HG03442 (cell line): ENCODE measurements around the gene GMEB2.

Experiments used
- ATAC-seq: cut with Tn5 transposase; IDR thresholded peaks from one replicate; pipeline ENCODE4 v1.9.1; 2021; ENCODE audit warnings: mild to moderate bottlenecking, moderate library complexity; ENCODE audit not compliant: unreplicated experiment

The GMEB2 gene

DNA sequence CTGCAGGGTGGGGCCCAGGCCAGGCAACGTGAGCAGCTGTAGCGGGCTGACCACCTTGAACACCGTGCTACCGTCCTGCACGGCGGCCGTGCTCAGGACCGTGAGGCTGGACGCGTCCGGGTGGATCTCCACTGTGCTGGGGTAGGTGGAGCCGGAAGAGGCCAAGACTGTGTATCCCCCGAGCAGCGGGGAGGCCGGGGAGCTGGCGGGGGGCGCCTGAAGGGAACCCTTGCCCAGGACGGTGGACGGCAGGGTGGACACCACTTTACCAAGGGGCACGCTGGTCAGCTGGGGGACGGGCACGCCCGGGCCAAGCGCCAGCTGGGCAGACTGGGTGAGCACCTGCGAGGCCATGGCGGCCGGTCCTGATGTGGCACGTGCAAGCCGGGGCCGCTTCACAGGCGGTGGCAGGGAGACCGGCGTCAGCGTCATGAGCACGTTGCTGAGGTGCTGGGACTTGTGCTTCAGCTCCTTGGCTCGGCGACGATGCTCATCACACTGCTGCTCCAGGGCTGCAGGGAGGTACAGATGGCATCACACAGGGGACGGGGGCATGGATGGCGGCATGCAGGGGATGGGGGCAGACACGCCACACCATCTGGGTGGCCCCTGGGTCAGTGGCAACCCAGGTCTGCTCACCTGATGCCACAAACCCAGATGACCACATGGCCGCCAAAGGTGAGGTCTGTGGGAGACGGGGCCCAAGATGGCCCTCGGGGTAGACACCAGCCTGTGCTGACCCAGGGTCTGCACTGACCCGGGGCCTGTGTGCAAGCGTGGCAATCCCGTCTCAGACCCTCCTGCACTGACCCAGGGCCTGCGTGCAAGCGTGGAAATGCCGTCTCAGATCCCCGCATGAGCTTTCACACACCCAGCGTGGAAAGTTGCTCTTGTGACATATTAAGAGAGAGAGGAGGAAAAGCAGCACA lies 36.4 kb downstream of the GMEB2 start:
- ATAC-seq, result no peak

DNA sequence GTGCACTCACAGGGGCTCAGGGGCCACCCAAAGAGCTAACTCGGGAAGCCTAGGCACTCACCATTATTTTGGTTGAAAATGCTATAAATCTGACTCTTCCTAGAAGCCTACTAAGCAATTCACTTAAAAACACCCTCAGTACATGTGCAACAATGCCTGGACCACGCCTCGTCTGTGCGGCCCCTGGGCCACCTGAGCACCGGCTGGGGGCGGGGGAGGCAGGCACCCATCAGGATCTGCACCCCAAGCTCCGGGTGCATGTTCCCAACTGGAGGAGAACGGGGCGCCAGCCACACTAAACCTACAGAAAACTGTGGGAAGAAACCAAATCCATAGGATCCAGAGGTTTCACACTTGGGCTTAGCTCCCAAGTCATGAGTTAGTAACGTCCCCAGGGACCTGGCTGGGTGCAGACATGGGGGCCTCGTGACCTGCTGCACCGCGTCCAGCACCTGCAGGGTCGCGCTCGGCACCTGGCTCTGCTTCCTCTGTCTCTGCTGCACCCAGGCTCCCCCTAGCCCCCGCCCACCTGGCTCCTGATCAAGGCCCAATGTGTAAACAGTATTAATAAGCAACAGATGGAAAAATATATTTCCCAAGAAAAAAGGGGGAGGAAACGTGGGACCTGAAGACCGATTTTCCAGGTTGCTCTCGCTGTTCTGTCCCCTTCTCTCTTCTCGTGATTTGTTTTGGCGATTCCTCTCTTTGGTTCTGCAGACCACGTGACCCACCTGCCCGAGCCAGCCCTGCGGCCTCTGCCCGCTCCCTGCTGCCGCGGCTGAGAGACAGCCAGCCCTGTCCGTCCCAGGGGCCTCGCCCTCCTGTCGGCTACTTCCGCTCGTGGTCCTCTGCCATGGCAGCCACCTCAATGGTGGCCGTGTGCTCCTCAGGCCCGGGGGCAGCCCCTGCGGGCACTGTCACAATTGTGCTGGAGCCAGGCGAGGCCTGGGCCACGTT lies 37.4 kb downstream of the GMEB2 start:
- no peak for ATAC-seq

DNA sequence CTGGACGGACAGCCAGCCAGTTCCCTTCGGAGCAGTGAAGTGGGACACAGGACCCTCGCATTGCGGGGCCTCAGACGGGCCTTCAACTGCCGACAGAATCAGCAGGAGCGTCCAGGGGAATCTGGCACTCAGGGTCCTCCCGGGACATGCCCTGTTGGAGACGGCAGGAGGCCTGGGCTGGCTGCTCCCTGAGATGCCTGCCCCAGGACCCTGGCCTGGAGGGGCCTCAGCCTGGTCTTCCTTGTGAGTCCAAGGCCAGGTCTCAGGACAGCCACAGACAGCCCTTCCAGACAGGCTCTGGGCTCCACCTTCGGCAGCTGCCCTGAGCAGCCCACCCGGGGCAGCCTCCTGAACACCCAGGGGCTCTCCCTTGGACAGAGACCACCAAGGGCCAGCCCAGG lies 38.3 kb downstream of the GMEB2 start:
- no peak for ATAC-seq

DNA sequence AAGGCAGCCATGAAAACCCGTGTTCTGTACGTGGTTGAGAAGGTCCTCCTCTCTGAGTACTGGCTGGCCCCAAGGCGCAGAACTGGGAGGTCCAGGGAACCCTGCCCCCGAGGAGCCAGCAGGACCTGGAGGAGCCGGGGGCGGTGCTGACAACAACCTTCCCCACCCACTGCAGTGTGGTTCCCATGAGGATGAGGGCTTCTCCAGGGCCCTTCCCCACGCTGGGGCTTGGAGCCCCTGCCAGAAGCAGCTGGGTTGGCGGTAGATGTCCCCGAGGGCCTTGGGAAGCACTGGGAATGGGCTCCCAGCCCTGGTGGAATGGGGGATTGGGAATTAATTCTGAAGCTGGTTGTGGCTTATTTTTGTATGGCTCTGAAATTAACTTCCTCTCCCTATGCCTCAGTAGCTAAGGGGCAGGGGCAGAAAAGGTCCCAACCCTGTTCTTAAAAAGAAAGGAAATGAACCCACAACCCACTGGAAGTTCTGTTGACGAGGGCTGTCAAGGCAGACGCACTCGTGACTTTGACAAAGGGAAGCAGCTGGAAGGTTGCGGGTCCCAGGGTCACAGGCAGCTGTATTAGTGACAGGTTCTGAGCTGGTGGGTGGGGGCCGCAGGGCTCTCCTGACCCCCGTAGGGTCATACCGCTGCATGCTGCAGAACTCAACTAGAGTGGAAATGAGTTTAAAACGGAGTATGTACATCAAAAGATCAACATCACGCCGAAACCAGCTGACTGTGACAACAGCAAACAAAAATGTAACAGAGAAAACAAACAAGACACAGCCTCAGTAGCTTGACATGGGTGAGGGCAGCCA lies 38.9 kb downstream of the GMEB2 start:
- no peak for ATAC-seq

DNA sequence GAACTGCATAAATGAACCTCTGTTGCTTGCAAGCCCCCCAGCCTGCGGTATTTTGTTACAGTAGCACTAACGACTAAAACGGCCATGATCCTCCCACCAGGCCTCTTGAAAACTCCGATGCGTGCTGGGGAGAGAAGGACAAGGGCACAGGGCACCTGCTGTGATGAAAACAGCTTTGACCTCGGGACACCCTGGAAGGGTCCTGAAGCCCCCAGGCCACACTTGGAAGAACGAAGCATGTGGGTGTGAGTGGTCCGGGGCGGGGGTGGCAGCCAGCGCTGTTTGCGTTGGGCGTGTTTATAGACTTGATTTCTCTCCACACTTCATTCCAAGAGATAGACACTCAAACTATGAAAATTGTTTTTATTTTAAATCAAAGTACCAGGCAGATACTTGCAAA lies 39.6 kb downstream of the GMEB2 start:
- no peak for ATAC-seq

DNA sequence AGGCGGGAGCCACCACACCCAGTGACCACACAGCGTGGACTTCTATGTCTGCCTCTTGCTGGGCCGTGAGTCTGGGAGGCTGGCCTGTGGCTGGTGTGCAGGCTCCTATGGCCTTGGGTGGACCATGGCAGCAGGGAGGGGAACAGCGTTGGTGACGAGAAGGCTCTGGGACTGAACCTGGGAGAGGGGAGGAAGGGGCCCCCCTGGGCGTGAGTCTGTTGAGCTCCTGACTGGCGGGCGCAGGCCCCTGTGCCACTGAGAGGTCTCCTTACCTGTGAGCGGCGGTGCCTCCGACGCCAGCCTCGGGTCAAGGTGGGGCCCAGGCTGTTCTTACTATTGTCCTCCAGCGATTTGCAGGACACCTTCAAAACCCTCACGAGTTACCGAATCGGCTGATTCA lies 40.1 kb downstream of the GMEB2 start:
- ATAC-seq, result no peak

DNA sequence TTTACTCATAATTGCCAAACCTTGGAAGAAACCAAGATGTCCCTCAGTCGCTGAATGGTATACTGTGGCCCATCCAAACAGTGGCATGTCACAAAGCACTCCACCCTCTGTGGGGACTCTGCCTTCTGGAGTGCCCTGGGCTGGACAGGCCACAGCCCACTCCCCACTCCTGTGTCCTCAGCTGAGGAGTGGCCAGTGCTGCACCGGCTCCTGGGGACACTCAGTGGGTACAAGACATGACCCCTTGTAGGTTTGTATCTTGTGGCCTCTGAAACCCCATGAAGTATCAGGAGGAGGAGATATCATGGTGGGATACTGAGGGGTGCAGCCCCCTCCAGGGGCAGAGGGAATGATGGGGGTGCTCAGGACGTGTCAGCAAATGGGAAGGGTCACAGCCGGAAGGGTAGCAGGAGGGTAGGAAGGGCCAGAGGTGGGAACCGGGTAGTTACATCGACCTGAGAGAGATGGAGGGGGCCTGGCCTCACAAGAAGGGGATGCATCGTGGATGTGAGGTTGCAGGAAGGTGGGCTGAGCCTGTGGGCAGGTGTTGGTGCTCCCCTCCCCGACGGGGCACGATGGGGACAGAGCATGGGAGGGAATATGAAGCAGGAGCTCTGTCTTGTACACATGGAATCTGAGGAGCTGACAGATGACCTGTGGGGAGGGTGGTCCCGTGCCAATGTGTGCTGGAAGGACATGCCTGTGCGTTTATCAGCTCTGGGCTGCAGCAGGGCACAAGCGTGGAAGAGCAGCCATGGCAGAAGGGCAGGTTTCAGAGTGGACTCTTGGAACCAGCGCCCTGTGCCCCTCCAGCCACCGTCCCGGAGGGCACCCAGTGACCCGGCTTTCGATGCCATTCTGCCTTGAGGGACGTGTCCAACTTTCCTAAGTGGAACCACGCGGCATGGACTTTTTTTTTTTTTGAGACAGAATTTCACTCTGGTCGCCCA lies 41.0 kb downstream of the GMEB2 start:
- no peak for ATAC-seq

DNA sequence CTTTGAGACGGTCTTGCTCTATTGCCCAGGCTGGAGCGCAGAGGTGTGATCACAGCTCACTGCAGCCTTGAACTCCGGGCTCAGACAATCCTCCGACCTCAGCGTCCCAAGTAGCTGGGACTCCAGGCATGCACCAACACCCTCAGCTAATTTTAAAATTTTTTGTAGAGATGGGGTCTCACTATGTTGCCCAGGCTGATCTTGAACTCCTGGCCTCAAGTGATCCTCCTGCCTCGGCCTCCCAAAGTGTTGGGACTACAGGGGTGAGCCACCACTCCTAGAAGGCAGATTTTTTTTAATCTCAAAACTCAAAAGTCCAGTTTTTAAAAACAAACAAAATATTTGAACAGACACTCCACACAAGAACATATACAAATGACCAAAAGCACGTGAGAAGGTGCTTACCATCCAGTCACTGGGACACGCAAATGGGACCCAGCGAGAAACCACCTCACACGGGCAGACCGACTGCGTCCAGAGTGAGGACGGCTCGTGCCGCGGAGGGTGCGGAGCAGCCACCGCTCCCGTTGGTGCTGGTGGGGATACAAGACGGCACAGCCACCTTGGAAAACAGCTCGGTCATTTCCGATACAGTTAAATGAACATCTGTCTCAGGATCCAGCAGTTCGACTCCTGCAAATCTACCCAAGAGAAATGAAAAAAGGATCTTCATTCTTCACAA lies 44.4 kb downstream of the GMEB2 start:
- ATAC-seq, result no peak

DNA sequence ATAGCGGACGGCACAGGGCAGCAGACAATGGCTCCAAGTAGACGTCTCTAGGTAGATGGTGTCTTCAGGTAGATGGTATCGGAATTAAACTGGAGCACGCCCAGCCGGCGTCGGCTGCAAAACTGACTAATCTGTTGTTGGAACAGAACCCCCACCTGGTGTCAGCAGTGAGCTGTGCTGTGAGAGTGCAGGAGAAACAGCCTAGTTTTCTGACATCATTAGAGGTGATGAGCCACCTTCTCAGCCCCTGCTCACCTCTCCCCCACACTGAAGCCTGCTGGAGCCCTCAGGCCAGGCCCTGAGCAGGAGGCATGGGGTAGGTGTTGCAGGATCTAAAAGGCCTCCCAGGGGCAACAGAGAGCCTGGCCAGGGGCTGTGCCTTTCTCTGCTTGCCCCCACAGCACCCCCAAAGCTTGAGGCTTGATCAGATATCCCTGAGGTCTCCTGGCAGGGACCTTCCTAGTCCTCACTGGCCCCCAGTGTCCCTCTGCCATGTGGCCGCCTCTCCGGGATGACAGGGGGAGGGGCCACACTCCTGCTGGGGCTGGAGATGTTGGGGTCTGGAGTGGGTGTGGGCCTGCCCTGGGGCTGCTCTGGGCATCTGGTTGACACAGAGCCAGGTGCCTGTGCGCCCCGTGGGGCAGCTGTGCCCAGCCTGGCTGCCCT lies 46.0 kb downstream of the GMEB2 start:
- no peak for ATAC-seq

DNA sequence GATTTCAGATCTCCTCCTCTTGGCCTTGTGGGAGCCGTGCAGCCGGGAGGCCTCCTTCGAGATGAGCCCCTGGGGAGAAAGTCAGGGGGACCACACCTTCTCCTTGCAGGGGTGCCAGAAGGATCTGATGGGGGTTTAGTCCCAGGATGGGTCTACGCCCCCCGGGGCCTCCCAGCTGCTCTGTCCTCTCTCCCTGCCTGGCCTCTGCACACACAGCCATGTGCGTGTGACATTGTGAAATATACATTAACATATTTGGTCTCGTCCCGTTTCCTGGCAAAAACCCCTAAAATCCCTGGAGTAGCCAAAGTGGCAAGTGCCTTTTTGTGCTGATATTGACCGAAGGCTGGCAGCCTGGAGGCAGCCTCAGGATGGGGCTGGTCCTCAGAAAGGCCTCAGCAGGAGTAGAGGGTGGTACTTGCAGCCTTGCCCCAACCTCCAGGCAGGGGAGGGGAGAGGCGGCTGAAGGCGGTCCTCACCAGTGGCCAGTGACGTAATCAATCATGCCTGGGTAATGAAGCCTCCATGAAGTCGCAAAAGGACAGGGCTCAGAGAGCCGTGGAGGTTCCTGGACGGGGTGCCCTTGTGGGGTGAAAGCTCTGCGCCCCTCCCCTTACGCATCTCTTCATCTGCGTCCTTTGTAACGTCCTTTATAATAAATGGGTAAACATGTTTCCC lies 47.7 kb downstream of the GMEB2 start:
- ATAC-seq, result no peak

DNA sequence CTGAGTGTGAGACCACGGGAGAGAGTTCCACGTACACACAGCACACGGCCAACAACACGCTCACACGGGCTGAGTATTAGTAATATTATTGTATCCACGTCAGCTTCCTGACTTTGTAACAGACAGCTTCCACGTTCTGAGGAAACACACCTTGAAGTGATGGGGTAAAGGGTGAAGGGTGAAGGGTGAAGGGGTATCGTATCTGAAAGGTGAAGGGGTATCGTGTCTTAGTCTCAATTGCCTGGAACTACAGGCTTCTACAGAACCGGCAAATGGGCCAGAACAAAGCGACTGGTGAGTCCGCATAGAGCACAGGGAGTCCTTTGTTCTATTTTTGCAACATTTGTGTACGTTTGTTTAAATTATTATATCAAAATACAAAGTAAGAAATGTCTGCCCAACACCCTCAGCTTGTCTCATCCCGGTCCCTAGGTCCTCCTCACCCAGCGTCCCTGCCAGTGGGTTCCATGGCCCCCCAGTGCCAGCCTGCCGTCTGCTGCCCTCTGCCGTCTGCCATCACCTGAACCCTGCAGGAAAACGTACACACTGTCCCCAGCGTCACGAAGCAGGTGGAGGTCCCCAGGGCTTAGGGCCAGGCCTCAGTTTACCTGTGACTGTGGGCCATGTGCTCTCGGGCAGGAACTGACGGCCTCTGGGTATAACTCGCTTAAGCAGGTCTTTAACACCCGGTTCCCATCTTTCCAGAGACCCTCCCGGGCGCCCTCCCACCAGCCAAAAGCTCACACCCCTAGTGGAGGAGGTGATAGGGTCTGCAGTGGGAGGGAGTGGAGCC lies 48.5 kb downstream of the GMEB2 start:
- no peak for ATAC-seq

DNA sequence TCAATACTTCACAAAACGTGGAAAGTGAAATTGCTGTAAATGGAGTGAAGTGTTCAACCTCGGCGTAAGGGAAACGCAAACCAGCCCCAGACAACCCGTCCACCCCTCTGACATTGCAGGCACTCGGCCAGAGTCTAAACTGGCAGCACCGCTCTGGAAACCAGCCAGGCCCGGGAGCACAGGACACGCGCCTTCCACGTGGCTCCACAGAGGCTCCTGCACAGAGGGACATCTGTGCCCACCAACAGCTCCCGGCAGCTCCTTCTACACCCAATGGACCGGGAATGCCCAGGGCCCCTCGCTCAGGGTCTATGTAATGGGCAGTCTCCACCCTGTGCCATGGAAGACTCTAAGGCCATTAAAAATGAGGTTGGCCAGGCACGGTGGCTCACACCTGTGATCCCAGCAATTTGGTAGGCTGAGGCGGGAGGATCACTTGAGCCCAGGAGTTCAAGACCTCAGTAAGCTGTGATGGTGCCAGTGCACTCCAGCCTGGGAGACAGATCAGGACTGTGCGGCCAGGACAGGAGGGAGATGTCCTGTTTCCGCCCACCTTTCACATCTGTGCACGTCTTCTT lies 49.5 kb downstream of the GMEB2 start:
- no peak for ATAC-seq

DNA sequence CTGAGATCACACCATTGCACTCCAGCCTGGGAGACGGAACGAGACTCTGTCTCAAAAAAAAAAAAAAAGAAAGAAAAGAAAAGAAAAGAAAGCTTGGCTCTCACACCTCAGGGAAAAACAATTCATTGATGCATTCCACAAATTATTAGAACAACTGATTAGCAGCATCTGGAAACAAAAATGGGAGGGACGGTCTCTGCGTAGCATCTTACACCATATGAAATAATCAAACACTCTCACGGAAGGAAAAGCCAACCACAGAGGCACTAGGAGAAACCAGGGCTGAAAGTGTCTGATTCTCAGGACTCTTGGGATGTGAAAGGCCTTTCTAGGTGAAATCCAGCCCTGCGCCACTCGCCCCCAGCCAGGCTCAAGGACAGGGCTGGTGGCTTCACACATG lies 50.6 kb downstream of the GMEB2 start:
- ATAC-seq, result no peak

DNA sequence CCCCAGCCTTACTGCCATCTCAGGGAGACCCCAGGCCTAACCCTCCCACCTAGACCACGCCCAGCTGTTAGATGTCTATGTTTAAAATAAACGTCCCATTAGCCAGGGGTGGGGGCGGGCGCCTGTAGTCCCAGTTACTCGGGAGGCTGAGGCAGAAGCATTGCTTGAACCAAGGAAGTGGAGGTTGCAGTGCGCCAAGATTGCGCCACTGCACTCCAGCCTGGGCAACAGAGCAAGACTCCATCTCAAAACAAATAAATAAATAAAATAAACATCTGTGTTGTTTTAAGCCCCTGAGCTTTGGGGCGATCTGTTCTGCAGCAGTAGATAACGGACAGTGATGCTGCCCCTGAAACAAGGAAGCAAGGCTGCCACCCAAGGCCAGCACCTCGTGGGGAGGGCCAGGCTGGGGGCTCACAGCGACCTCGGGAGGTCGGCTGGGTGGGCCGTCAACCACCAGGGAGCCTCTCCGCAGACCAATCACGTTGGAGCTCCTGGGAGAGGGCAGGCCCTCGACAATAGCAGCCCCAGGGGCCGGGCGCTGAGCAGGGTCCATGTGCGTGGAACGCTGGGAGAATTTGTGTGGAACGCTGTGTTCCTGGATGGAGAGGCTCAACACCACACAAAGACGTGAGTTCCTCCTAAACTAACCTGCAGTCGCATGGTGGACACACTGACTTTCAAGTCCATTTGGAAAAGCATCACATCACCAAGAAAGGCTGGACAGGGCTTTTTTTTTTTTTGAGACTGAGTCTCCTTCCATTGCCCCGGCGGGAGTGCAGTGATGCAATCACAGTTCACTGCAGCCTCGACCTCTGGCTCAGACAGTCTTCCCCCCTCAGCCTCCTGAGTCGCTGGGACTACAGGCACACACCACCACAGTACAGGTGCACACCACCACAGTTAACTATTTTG lies 51.8 kb downstream of the GMEB2 start:
- ATAC-seq, result no peak

DNA sequence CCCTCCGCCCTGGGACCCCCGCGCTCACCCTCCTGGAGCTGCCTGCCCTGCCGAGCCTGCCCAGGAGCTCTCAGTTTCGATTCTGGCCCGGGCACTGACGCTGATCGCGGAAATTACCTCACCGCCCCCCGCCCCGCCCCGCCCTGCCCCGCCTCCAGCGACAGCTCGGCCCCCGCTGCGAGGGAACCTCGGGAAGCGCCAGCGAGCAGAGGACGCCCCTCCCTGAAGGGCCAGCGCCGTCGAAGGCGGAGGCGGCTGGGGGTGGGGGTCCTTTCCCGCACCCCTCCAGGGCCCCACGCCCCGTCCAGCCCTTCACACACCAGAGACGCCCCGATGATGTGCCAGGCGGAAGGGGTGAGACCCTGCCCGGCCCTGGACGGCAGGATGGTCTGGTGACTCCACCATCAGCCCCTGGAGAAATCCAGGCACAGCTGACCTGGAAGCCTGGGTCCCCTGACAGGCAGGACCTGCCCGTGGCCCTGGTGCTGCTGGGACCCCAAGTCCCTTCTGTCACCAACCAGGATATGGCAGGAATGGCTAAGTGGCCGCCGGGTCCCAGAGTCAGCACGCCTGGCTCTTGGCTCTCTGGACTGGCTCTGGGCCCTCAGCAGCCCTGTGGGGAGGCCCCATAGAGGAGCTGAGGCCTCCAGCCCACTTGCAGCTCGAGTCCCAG lies 52.6 kb downstream of the GMEB2 start, which contains the start of gene HELZ2:
TSS of gene HELZ2 (minus strand) at position 84 of the 673 bp plus-strand sequence. CDS start 1,854 bp downstream, outside the sequence.
- no peak for ATAC-seq
